HepG2 (cell line): ENCODE results near the gene JPT2. TPM values are rescaled to one million over a fixed set of nuclear protein-coding genes. Genes with fewer than 3 reads are reported as not detected.

Experiments
- ATAC-seq: fragments of 200-7000 bp; cut with Tn5 transposase; 3 replicates; pipeline ENCODE4 v1.9.1; 2020; ENCODE audit warnings: mild to moderate bottlenecking, moderate library complexity
- BruUV-seq: library from RNA; stranded (reverse); fragments of 400-500 nt; replicated peaks from 2 replicates; lab custom pipeline; 2021; lab: Mats Ljungman, UMichigan
- CTCF ChIA-PET: fragments of 300-600 bp; formaldehyde crosslinking; extraction: SDS; loops from one replicate; lab custom pipeline; 2021; ENCODE audit warnings: low total read pairs, inconsistent platforms, low intra/inter-chr PET ratio; lab: Yijun Ruan, JAX
- POLR2A ChIA-PET: fragments of 350-600 bp; sonication (Branson Sonifier 250); formaldehyde crosslinking; loops from one replicate; lab custom pipeline; 2020; ENCODE audit warnings: antibody characterized with exemption, inconsistent platforms; lab: Yijun Ruan, JAX
- DNase-seq: peaks from one replicate; pipeline ENCODE4 v3.0.0-alpha.2; 2015; ENCODE audit warnings: low spot score
- FAIRE-seq: peaks from 3 replicates; lab custom pipeline; 2011; peaks lifted over from hg19 to GRCh38; lab: Jason Lieb, UNC
- H2AFZ ChIP-seq: one replicate; pipeline ENCODE4 v1.6.1; 2011; ENCODE audit warnings: low read length, inconsistent platforms
- H3K27ac ChIP-seq: fragments of 300-600 bp; 3 replicates; pipeline ENCODE4 v1.8.0; 2011; ENCODE audit warnings: mixed run types, mild to moderate bottlenecking, mixed read lengths, low read length, inconsistent platforms; ENCODE audit not compliant: insufficient read depth; ENCODE audit errors: extremely low read length
- H3K27me3 ChIP-seq, 2 experiments: fragments of 200-600 bp in 1 of 2; 2 replicates in 1 of 2; 3 replicates in 1 of 2; pipeline versions ENCODE4 v1.6.0 to v1.8.0; 2011; ENCODE audit warnings: low read length in 2 of 2, mild to moderate bottlenecking in 2 of 2, moderate library complexity in 2 of 2, inconsistent platforms in 1 of 2; ENCODE audit not compliant: insufficient read depth in 2 of 2, control insufficient read depth in 1 of 2
- H3K36me3 ChIP-seq, 2 experiments: fragments of 200-600 bp in 1 of 2; replicated peaks in 1 of 2; 2 replicates in 1 of 2; 3 replicates in 1 of 2; pipeline versions ENCODE4 v1.5.1 to v1.8.0; 2011; ENCODE audit warnings: low read length in 2 of 2, inconsistent platforms in 1 of 2; ENCODE audit not compliant: insufficient read depth in 2 of 2, control insufficient read depth in 1 of 2
- H3K4me1 ChIP-seq: 2 replicates; pipeline ENCODE4 v1.5.1; 2012; ENCODE audit warnings: low read length, inconsistent platforms; ENCODE audit not compliant: insufficient read depth
- H3K4me2 ChIP-seq: 2 replicates; pipeline ENCODE4 v1.6.0; 2011; ENCODE audit warnings: low read depth, low read length, inconsistent platforms
- H3K4me3 ChIP-seq, 3 experiments: fragments of 200-600 bp in 1 of 3; sonication (generic), shearing (Covaris generic) in 1 of 3; replicated peaks in 1 of 3; 2 replicates each; pipeline ENCODE4 v1.5.1; 2011 to 2016; ENCODE audit warnings: low read length in 3 of 3, inconsistent platforms in 2 of 3, low read depth in 2 of 3, mild to moderate bottlenecking in 2 of 3, control low read depth in 1 of 3, mixed read lengths in 1 of 3; ENCODE audit not compliant: insufficient read depth in 1 of 3
- H3K79me2 ChIP-seq: one replicate; pipeline ENCODE4 v1.6.1; 2011; ENCODE audit warnings: low read length, inconsistent platforms; ENCODE audit not compliant: insufficient read depth
- H3K9ac ChIP-seq: 2 replicates; pipeline ENCODE4 v1.6.0; 2011; ENCODE audit warnings: mild to moderate bottlenecking, low read depth, low read length, inconsistent platforms; ENCODE audit not compliant: insufficient read depth
- H3K9me3 ChIP-seq: 2 replicates; pipeline ENCODE4 v1.5.1; 2012; ENCODE audit warnings: mild to moderate bottlenecking, low read length
- H4K20me1 ChIP-seq: 2 replicates; pipeline ENCODE4 v1.6.0; 2011; ENCODE audit warnings: inconsistent platforms, mild to moderate bottlenecking, low read length, moderate library complexity; ENCODE audit not compliant: insufficient read depth
- BCL6 ChIP-seq: IDR thresholded peaks from 2 replicates; pipeline ENCODE4 v1.6.1; 2016; ENCODE audit warnings: missing genetic modification reagents, missing compliant biosample characterization
- CREB3 ChIP-seq: sonication (generic); formaldehyde crosslinking; IDR thresholded peaks from 2 replicates; pipeline ENCODE4 v1.5.0; 2020; ENCODE audit warnings: missing genetic modification reagents
- CTCF ChIP-seq: sonication (generic); formaldehyde crosslinking; IDR thresholded peaks from 2 replicates; pipeline ENCODE4 v1.5.0; 2020; ENCODE audit warnings: mild to moderate bottlenecking, missing genetic modification reagents, moderate library complexity
- DPF2 ChIP-seq: sonication (generic); formaldehyde crosslinking; IDR thresholded peaks from 2 replicates; pipeline ENCODE4 v1.4.0; 2020; ENCODE audit warnings: mild to moderate bottlenecking, low read depth, missing genetic modification reagents, borderline replicate concordance
- HIC2 ChIP-seq: sonication (generic); formaldehyde crosslinking; IDR thresholded peaks from 2 replicates; pipeline ENCODE4 v1.9.0; 2022; ENCODE audit warnings: low read depth, missing genetic modification reagents
- HOXA9 ChIP-seq: sonication (generic); formaldehyde crosslinking; IDR thresholded peaks from 2 replicates; pipeline ENCODE4 v1.8.1; 2022; ENCODE audit warnings: missing genetic modification reagents, mild to moderate bottlenecking, moderate library complexity, borderline replicate concordance
- JARID2 ChIP-seq: sonication (generic); formaldehyde crosslinking; IDR thresholded peaks from 2 replicates; pipeline ENCODE4 v1.8.1; 2023; ENCODE audit warnings: missing genetic modification reagents, inconsistent platforms; ENCODE audit not compliant: insufficient replicate concordance
- KMT2A ChIP-seq: sonication (generic); formaldehyde crosslinking; IDR thresholded peaks from 2 replicates; pipeline ENCODE4 v1.4.0; 2020; ENCODE audit warnings: missing genetic modification reagents
- MED1 ChIP-seq: sonication (generic); formaldehyde crosslinking; IDR thresholded peaks from 2 replicates; pipeline ENCODE4 v1.4.0; 2020; ENCODE audit warnings: missing genetic modification reagents
- TBP ChIP-seq: sonication (generic); formaldehyde crosslinking; IDR thresholded peaks from 2 replicates; pipeline ENCODE4 v1.5.0; 2020; ENCODE audit warnings: missing genetic modification reagents
- ZBTB33 ChIP-seq: sonication (generic); formaldehyde crosslinking; IDR thresholded peaks from 2 replicates; pipeline ENCODE4 v1.4.0; 2020; ENCODE audit warnings: missing genetic modification reagents
- ZNF264 ChIP-seq: sonication (generic); formaldehyde crosslinking; IDR thresholded peaks from 2 replicates; pipeline ENCODE4 v1.4.0; 2020; ENCODE audit warnings: missing genetic modification reagents
- ZNF350 ChIP-seq: sonication (generic); formaldehyde crosslinking; IDR thresholded peaks from 2 replicates; pipeline ENCODE4 v1.4.0; 2020; ENCODE audit warnings: mild to moderate bottlenecking, low read depth, missing genetic modification reagents, borderline replicate concordance
- WGBS: methylation state at CpG from one replicate; pipeline ENCODE4 v1.1.6; 2017; ENCODE audit warnings: low lambda C conversion rate; 5-methylcytosine and 5-hydroxymethylcytosine counted together
- in situ Hi-C: cut with HindIII; loops from 2 replicates; pipeline ENCODE4 v1.10.0; 2017; ENCODE audit warnings: low pct_unique_long_range_greater_than_20kb; ENCODE audit not compliant: extremely low pct_ligation_motif_present
- intact Hi-C: fragments of 100-400 bp; cut with micrococcal nuclease; formaldehyde crosslinking; loops from one replicate; pipeline ENCODE4 v1.10.0; 2022; ENCODE audit not compliant: unreplicated experiment
- polyA plus RNA-seq, 8 experiments: library from polyadenylated mRNA; depleted of rRNA in 3 of 8; stranded (reverse) in 7 of 8; unstranded in 1 of 8; fragments of >200 nt; fragmentation: Illumina TruSeq in 4 of 8; extraction: Trizol in 4 of 8; gene quantifications; 2 replicates each; pipeline versions ENCODE4 v1.2.1 to v1.2.3, GENCODE V29; 2011 to 2016; ENCODE audit warnings: low read depth in 4 of 8, missing spikeins in 1 of 8, mixed read lengths in 1 of 8; ENCODE audit not compliant: insufficient read depth in 1 of 8
- total RNA-seq, 5 experiments: library from RNA; depleted of rRNA; stranded (reverse); fragments of >200 nt; fragmentation: Illumina TruSeq; extraction: Trizol; gene quantifications; 2 replicates each; pipeline ENCODE4 v1.2.3, GENCODE V29; 2016; ENCODE audit warnings: low read depth in 1 of 5

The JPT2 gene
- total and polyA plus RNA-seq, 2 of the 13 experiments (the other 11 are each of a cell fraction or from before 2014, with no cell fraction given), result 53.5 to 89.4 TPM

DNA sequence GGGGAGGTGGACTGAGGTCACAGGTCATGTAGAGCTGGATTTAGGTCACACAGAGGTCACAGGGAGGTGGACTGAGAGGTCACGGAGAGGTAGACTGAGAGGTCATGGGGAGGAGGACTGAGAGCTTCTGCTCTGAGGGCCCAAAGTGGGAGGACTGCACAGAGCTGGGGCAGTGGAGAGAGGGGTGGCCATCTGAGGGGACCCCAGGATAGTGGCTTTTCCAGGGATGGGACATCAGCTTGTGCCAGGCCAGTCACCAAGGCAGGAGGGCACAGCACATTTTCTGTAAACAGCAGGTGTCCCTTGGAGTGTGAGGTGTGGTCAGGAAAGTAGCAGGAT lies 26.1 kb upstream of the JPT2 start:
- POLR2A ChIA-PET, result no interaction called here
- Histone ChIP-seq H3K36me3 (peaks cover 20 to 57% of the 10 kb centered on the region in 2 experiments; a peak in 4 of 5 replicates), H3K79me2 (no peaks in the 10 kb centered on the region), H2AFZ (no peak overlapping the region), H4K20me1 (peaks cover 5% of the 10 kb centered on the region; the same call in 1 of the 2 replicates), H3K9me3 (no peaks in the 10 kb centered on the region), H3K4me3 (no peak overlapping the region), H3K27ac (no peak overlapping the region), H3K27me3 (no peaks in the 10 kb centered on the region), H3K4me1 (no peaks in the 10 kb centered on the region), H3K9ac (no peak overlapping the region), H3K4me2 (no peak overlapping the region)
- CTCF ChIA-PET, result no interaction called here
- peak; percentile 35 for ATAC-seq
- intact Hi-C loops (no loop called here), in situ Hi-C loops (no loop called here)
- no peak for DNase-seq
- BruUV-seq, result no TSS peak
- 100% methylated on average over 1 of the region's 1 CpG for WGBS
- TF ChIP-seq CTCF, result no peak
- TF ChIP-seq HOXA9 (CRISPR knock-in tag), result no peak
- no peak for TF ChIP-seq CREB3
- no peak for TF ChIP-seq ZNF350 (CRISPR knock-in tag)
- TF ChIP-seq BCL6 (CRISPR knock-in tag), result no peak
- no peak for FAIRE-seq

DNA sequence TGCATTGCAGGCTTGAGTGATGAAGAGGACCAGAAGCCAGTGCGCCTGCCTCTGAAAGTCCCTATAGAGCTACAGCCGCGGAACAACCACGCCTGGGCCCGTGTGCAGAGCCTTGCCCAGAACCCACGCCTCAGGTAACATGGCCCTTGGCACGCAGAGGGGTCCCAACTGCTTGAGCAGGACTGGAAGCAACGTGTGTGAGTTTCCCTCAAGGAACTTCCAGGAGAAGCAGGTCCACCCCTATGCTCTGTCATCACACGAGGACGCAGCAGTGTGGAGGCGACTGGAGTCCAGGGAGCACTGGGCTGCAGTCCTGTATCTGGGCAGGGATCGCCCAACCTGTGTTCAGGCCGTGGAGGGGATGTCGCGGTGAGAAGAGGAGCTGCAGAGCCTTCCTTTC lies 25.1 kb upstream of the JPT2 start:
- no peak overlapping the region for H2AFZ ChIP-seq
- in situ Hi-C loops (no loop called here), intact Hi-C loops (no loop called here)
- no peaks in the 10 kb centered on the region for H3K9me3 ChIP-seq
- peaks cover 23 to 56% of the 10 kb centered on the region in 2 experiments; a peak in 4 of 5 replicates for H3K36me3 ChIP-seq
- WGBS, result 97% methylated on average over 13 of the region's 15 CpGs
- no peak for DNase-seq
- ChIA-PET CTCF (no interaction called here), POLR2A (no interaction called here)
- no peaks in the 10 kb centered on the region for H3K4me1 ChIP-seq
- ATAC-seq, result no peak
- no peak overlapping the region for H3K4me2 ChIP-seq
- H3K27ac ChIP-seq, result no peak overlapping the region
- no peak overlapping the region for H3K4me3 ChIP-seq
- no peak overlapping the region for H3K9ac ChIP-seq
- no TSS peak for BruUV-seq
- H4K20me1 ChIP-seq, result peaks cover 5% of the 10 kb centered on the region; the same call in 1 of the 2 replicates
- no peaks in the 10 kb centered on the region for H3K27me3 ChIP-seq
- FAIRE-seq, result no peak
- no peaks in the 10 kb centered on the region for H3K79me2 ChIP-seq
- no peak for TF ChIP-seq HIC2 (CRISPR knock-in tag)
- no peak for TF ChIP-seq ZBTB33
- TF ChIP-seq TBP, result no peak
- TF ChIP-seq ZNF264 (CRISPR knock-in tag), result no peak
- no peak for TF ChIP-seq MED1 (CRISPR knock-in tag)
- TF ChIP-seq DPF2 (CRISPR knock-in tag), result no peak
- no peak for TF ChIP-seq JARID2
- TF ChIP-seq KMT2A, result no peak
